ENCODE data around the gene ELAVL2. TPM values are rescaled to one million over a fixed set of nuclear protein-coding genes. Genes with fewer than 3 reads are reported as not detected.

Gene ELAVL2
- total RNA-seq, 1 experiment from 2014 or later: not detected

DNA sequence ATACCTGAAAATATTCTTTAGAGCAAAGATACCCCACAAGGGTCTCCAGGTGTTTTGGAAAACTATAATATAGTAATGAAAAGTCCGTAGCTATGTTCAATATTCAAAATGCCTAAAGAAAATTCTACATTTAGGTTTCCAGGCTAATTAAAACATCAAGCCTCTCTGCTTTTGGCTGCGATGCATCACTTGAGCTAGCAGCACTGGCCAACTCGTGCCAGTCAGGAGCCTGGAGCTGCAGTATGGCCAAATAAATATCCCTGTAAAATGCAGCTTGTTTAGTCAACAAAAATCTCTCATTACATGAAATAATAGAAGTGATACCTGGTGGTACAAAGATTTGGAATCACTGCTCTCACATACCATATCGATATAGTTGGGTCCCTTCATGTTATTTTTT, 181.1 kb downstream of the ELAVL2 start:
- TF ChIP-seq POLR2AphosphoS5 (IDR thresholded peaks at IDR 0.05; ENCODE audit: low read depth, low read length) (no peak), SIN3A (IDR thresholded peaks at IDR 0.05; ENCODE audit: borderline replicate concordance, insufficient read depth, low read depth, low read length) (no peak), TCF7L2 (IDR thresholded peaks at IDR 0.05; ENCODE audit: low read depth, low read length) (no peak)
- TF ChIP-seq, protein P1, sequence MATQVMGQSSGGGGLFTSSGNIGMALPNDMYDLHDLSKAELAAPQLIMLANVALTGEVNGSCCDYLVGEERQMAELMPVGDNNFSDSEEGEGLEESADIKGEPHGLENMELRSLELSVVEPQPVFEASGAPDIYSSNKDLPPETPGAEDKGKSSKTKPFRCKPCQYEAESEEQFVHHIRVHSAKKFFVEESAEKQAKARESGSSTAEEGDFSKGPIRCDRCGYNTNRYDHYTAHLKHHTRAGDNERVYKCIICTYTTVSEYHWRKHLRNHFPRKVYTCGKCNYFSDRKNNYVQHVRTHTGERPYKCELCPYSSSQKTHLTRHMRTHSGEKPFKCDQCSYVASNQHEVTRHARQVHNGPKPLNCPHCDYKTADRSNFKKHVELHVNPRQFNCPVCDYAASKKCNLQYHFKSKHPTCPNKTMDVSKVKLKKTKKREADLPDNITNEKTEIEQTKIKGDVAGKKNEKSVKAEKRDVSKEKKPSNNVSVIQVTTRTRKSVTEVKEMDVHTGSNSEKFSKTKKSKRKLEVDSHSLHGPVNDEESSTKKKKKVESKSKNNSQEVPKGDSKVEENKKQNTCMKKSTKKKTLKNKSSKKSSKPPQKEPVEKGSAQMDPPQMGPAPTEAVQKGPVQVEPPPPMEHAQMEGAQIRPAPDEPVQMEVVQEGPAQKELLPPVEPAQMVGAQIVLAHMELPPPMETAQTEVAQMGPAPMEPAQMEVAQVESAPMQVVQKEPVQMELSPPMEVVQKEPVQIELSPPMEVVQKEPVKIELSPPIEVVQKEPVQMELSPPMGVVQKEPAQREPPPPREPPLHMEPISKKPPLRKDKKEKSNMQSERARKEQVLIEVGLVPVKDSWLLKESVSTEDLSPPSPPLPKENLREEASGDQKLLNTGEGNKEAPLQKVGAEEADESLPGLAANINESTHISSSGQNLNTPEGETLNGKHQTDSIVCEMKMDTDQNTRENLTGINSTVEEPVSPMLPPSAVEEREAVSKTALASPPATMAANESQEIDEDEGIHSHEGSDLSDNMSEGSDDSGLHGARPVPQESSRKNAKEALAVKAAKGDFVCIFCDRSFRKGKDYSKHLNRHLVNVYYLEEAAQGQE (IDR thresholded peaks at IDR 0.05; ENCODE audit: insufficient read depth in 1 of 2, low read depth in 2 of 2, low read length in 1 of 2): no peak
- TF ChIP-seq, protein P2, sequence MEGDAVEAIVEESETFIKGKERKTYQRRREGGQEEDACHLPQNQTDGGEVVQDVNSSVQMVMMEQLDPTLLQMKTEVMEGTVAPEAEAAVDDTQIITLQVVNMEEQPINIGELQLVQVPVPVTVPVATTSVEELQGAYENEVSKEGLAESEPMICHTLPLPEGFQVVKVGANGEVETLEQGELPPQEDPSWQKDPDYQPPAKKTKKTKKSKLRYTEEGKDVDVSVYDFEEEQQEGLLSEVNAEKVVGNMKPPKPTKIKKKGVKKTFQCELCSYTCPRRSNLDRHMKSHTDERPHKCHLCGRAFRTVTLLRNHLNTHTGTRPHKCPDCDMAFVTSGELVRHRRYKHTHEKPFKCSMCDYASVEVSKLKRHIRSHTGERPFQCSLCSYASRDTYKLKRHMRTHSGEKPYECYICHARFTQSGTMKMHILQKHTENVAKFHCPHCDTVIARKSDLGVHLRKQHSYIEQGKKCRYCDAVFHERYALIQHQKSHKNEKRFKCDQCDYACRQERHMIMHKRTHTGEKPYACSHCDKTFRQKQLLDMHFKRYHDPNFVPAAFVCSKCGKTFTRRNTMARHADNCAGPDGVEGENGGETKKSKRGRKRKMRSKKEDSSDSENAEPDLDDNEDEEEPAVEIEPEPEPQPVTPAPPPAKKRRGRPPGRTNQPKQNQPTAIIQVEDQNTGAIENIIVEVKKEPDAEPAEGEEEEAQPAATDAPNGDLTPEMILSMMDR (IDR thresholded peaks at IDR 0.05): no peak
- H3K27me3 ChIP-seq (ENCODE audit: control insufficient read depth, insufficient read depth, low read length): no peaks in the 10 kb centered on the region
- H3K27ac ChIP-seq (ENCODE audit: low read length): no peak overlapping the region
- H3K4me3 ChIP-seq (ENCODE audit: low read depth in 2 of 2, low read length in 2 of 2): no peak overlapping the region
- POLR2A ChIA-PET: no interaction called here
- no peaks in the 10 kb centered on the region for H3K36me3 ChIP-seq (ENCODE audit: control insufficient read depth, insufficient read depth, low read length)
- H3K4me1 ChIP-seq (ENCODE audit: control insufficient read depth, insufficient read depth, low read length): no peaks in the 10 kb centered on the region
- in situ Hi-C loops (cut with HindIII; ENCODE audit: low pct_unique_long_range_greater_than_20kb, low sequenced_read_pairs) (no loop called here), intact Hi-C loops (cut with micrococcal nuclease; ENCODE audit: unreplicated experiment) (no loop called here)
- CTCF ChIA-PET: no interaction called here
- H3K9me3 ChIP-seq (ENCODE audit: control insufficient read depth, insufficient read depth, low read depth, low read length): no peaks in the 10 kb centered on the region
- BruUV-seq (replicated peaks): no TSS peak
- no peak for DNase-seq (ENCODE audit: low read depth, low spot score)
- no peak for ATAC-seq

- Histone ChIP-seq H3K4me3 (ENCODE audit: low read depth in 2 of 2, low read length in 2 of 2) (no peak overlapping the region), H3K36me3 (ENCODE audit: control insufficient read depth, insufficient read depth, low read length) (no peaks in the 10 kb centered on the region), H3K4me1 (ENCODE audit: control insufficient read depth, insufficient read depth, low read length) (no peaks in the 10 kb centered on the region), H3K27ac (ENCODE audit: low read length) (no peak overlapping the region), H3K27me3 (ENCODE audit: control insufficient read depth, insufficient read depth, low read length) (no peaks in the 10 kb centered on the region), H3K9me3 (ENCODE audit: control insufficient read depth, insufficient read depth, low read depth, low read length) (no peaks in the 10 kb centered on the region)
- no peak for ATAC-seq
- TF ChIP-seq POLR2AphosphoS5 (IDR thresholded peaks at IDR 0.05; ENCODE audit: low read depth, low read length) (no peak), SIN3A (IDR thresholded peaks at IDR 0.05; ENCODE audit: borderline replicate concordance, insufficient read depth, low read depth, low read length) (no peak), TCF7L2 (IDR thresholded peaks at IDR 0.05; ENCODE audit: low read depth, low read length) (no peak)
- TF ChIP-seq, protein P2 (IDR thresholded peaks at IDR 0.05): no peak
- TF ChIP-seq, protein P1 (IDR thresholded peaks at IDR 0.05; ENCODE audit: insufficient read depth in 1 of 2, low read depth in 2 of 2, low read length in 1 of 2): no peak
- no TSS peak for BruUV-seq (replicated peaks)
- intact Hi-C loops (cut with micrococcal nuclease; ENCODE audit: unreplicated experiment): no loop called here
- POLR2A ChIA-PET: no interaction called here
- no peak for DNase-seq (ENCODE audit: low read depth, low spot score)
- in situ Hi-C loops (cut with HindIII; ENCODE audit: low pct_unique_long_range_greater_than_20kb, low sequenced_read_pairs): no loop called here
- CTCF ChIA-PET: no interaction called here
Measured at GRCh38 chr9:23644326-23644725, 181.7 kb downstream of the ELAVL2 start.

Data from Panc1 (cell line).